Measurements from ENCODE around the gene BIRC2. TPM values are rescaled to one million over a fixed set of nuclear protein-coding genes. Genes with fewer than 3 reads are reported as not detected.

BIRC2 gene
- polyA plus RNA-seq, 1 donor (not counting 4 experiments of a cell fraction or from before 2014, with no cell fraction given), result 53.8 TPM

DNA sequence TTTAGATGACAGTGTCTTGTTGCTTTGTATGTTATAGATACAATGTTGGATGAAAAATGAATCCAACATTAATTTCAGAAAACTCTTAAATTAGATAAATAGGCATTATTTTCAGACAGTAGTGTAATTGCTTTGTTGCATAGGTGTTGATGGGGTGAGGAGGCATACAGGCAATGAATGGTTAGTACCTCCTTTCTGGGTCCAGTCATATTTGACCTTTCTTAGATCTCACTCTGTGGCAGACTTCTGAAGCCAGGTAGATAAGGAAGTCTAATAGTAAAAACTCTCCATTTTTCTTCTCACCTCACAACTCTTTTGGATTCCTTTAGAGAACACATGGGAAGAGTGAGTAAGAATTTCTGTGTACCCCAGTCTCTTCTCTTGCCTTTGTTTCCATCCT lies 31.8 kb downstream of the BIRC2 start:
- no peaks in the 10 kb centered on the region for H3K9me3 ChIP-seq (ENCODE audit: control insufficient read depth, low read depth, low read length)
- dilution Hi-C loops (cut with MboI; ENCODE audit: extremely low pct_ligation_motif_present, low sequenced_read_pairs), result no loop called here
- no peak overlapping the region for H3K27ac ChIP-seq (ENCODE audit: control insufficient read depth, insufficient read depth, low read length)
- no peak overlapping the region for H3K4me3 ChIP-seq (ENCODE audit: control insufficient read depth in 2 of 3, extremely low read depth in 1 of 3, insufficient read depth in 2 of 3, low read depth in 1 of 3, low read length in 3 of 3)
- TF ChIP-seq, protein P1, sequence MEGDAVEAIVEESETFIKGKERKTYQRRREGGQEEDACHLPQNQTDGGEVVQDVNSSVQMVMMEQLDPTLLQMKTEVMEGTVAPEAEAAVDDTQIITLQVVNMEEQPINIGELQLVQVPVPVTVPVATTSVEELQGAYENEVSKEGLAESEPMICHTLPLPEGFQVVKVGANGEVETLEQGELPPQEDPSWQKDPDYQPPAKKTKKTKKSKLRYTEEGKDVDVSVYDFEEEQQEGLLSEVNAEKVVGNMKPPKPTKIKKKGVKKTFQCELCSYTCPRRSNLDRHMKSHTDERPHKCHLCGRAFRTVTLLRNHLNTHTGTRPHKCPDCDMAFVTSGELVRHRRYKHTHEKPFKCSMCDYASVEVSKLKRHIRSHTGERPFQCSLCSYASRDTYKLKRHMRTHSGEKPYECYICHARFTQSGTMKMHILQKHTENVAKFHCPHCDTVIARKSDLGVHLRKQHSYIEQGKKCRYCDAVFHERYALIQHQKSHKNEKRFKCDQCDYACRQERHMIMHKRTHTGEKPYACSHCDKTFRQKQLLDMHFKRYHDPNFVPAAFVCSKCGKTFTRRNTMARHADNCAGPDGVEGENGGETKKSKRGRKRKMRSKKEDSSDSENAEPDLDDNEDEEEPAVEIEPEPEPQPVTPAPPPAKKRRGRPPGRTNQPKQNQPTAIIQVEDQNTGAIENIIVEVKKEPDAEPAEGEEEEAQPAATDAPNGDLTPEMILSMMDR (optimal IDR thresholded peaks at IDR 0.05 in 1 of 3, IDR thresholded peaks at IDR 0.05 in 1 of 3, conservative IDR thresholded peaks at IDR 0.05 in 1 of 3; ENCODE audit: extremely low read depth in 1 of 3, insufficient read depth in 2 of 3, low read length in 3 of 3), result no peak
- TF ChIP-seq EZH2 (IDR thresholded peaks at IDR 0.05; ENCODE audit: low read length), result no peak
- H2AFZ ChIP-seq (ENCODE audit: control insufficient read depth, low read length), result no peak overlapping the region
- no peaks in the 10 kb centered on the region for H3K9me1 ChIP-seq (ENCODE audit: control insufficient read depth, extremely low read depth, insufficient read depth, low read length)
- H3K27me3 ChIP-seq (ENCODE audit: control insufficient read depth, extremely low read depth, insufficient read depth, low read length), result no peaks in the 10 kb centered on the region
- no peaks in the 10 kb centered on the region for H3K4me1 ChIP-seq (ENCODE audit: control insufficient read depth, extremely low read depth, insufficient read depth, low read length)
- no peak for DNase-seq (ENCODE audit: low read depth, low spot score)
- H3K36me3 ChIP-seq (ENCODE audit: control insufficient read depth in 2 of 2, extremely low read depth in 1 of 2, insufficient read depth in 2 of 2, low read length in 2 of 2), result peaks cover 10 to 25% of the 10 kb centered on the region in 2 experiments
- peaks cover 12% of the 10 kb centered on the region for H3K79me2 ChIP-seq (ENCODE audit: control insufficient read depth, insufficient read depth, low read length)
- H3K9ac ChIP-seq (ENCODE audit: control insufficient read depth, extremely low read depth, insufficient read depth, low read length), result no peak overlapping the region
- H4K20me1 ChIP-seq (ENCODE audit: control insufficient read depth, extremely low read depth, insufficient read depth, low read length), result no peaks in the 10 kb centered on the region
- no peak overlapping the region for H3K4me2 ChIP-seq (ENCODE audit: control insufficient read depth, extremely low read depth, insufficient read depth, low read depth, low read length)
- FAIRE-seq, result no peak

DNA sequence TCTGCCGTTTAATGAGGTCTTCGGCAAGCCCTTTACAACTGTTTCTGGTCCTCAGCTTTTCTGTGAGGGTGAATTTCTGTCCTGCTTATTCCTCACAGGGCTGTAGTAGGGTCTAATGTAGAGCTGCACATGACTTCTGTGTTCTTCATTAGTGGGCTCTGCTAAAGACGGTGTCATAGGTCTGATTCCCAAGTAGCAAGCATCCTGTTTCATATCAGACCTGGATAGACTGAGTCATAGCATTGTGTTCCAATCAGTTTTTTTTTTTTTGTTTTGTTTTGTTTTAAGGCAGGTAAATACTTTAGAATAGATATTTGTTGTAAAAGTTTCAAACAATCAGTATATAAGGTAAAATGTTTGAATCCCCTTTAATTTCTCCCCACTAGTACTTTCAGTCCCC lies 35.4 kb downstream of the BIRC2 start:
- no peak for FAIRE-seq
- Histone ChIP-seq H3K9ac (ENCODE audit: control insufficient read depth, extremely low read depth, insufficient read depth, low read length) (no peak overlapping the region), H3K36me3 (ENCODE audit: control insufficient read depth in 2 of 2, extremely low read depth in 1 of 2, insufficient read depth in 2 of 2, low read length in 2 of 2) (peaks cover 10 to 20% of the 10 kb centered on the region in 2 experiments), H3K4me3 (ENCODE audit: control insufficient read depth in 2 of 3, extremely low read depth in 1 of 3, insufficient read depth in 2 of 3, low read depth in 1 of 3, low read length in 3 of 3) (no peak overlapping the region), H3K27me3 (ENCODE audit: control insufficient read depth, extremely low read depth, insufficient read depth, low read length) (no peaks in the 10 kb centered on the region), H3K27ac (ENCODE audit: control insufficient read depth, insufficient read depth, low read length) (no peak overlapping the region), H2AFZ (ENCODE audit: control insufficient read depth, low read length) (no peak overlapping the region), H3K4me2 (ENCODE audit: control insufficient read depth, extremely low read depth, insufficient read depth, low read depth, low read length) (no peak overlapping the region), H4K20me1 (ENCODE audit: control insufficient read depth, extremely low read depth, insufficient read depth, low read length) (no peaks in the 10 kb centered on the region), H3K79me2 (ENCODE audit: control insufficient read depth, insufficient read depth, low read length) (no peaks in the 10 kb centered on the region), H3K9me1 (ENCODE audit: control insufficient read depth, extremely low read depth, insufficient read depth, low read length) (no peaks in the 10 kb centered on the region), H3K4me1 (ENCODE audit: control insufficient read depth, extremely low read depth, insufficient read depth, low read length) (no peaks in the 10 kb centered on the region), H3K9me3 (ENCODE audit: control insufficient read depth, low read depth, low read length) (no peaks in the 10 kb centered on the region)
- TF ChIP-seq EZH2 (IDR thresholded peaks at IDR 0.05; ENCODE audit: low read length), result no peak
- TF ChIP-seq, protein P1 (optimal IDR thresholded peaks at IDR 0.05 in 1 of 3, IDR thresholded peaks at IDR 0.05 in 1 of 3, conservative IDR thresholded peaks at IDR 0.05 in 1 of 3; ENCODE audit: extremely low read depth in 1 of 3, insufficient read depth in 2 of 3, low read length in 3 of 3), result no peak
- no peak for DNase-seq (ENCODE audit: low read depth, low spot score)
- dilution Hi-C loops (cut with MboI; ENCODE audit: extremely low pct_ligation_motif_present, low sequenced_read_pairs), result no loop called here
